ENCODE results near the gene RTF1. TPM values are rescaled to one million over a fixed set of nuclear protein-coding genes. Genes with fewer than 3 reads are reported as not detected.
"Not testable (repeated sequence)": the region's sequence is repeated elsewhere in the genome, so short reads cannot be mapped to it uniquely, and the experiment has no call there.

Gene RTF1
- total RNA-seq, 1 donor from 2014 or later = 25.4 TPM

DNA sequence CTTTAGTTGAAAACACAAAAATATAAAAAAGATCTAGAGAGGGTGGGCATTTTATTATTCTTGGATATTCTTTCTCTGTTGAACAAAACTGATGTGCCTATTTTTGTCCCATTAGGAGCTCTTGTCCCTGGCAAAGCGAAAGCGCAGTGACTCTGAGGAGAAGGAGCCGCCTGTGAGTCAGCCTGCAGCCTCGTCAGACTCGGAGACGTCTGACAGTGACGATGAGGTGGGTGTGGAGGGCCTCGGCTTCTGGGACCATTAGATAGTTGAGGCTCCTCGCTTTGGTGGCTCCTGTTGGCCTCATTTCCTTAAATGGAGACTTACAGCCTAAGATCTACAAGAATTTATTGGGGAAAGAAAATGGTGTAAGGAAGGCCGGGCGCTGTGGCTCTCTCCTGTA is 21.3 kb downstream of the RTF1 start:
- DNase-seq = no peak

DNA sequence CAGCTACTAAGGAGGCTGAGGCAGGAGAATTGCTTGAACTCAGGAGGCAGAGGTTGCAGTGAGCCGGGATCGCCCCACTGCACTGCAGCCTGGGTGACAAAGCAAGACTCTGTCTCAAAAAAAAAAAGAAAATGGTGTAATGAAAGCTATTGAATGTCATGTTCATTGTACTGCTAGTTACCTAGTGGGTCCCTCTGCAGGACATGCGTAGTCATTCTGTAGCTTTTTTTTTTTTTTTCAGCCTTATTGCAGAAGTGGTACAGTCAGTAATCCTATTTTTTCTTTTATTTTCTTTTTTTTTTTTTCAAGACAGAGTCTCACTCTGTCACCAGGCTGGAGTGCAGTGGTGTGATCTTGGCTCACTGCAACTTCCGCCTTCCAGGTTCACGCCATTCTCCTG is 21.9 kb downstream of the RTF1 start:
- DNase-seq = not testable (repeated sequence)

DNA sequence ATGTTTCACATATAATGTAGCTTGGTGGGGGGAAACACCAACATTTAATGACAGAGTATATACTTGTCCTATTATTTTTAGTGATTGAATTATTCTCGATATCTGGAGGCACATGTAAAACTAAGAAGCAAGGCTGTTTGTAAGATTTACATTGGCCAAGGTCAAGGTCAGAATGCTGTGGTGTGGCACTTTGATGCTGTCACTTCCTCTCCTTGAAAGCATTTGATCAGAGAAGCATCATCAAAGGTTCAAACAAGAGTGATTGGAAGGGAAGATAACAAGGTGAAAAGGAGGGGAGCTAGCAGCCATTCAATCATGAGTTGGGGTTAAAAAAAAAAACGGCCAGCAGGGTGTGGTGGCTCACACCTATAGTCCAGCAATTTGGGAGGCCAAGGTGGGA is 26.4 kb downstream of the RTF1 start:
- DNase-seq = no peak

DNA sequence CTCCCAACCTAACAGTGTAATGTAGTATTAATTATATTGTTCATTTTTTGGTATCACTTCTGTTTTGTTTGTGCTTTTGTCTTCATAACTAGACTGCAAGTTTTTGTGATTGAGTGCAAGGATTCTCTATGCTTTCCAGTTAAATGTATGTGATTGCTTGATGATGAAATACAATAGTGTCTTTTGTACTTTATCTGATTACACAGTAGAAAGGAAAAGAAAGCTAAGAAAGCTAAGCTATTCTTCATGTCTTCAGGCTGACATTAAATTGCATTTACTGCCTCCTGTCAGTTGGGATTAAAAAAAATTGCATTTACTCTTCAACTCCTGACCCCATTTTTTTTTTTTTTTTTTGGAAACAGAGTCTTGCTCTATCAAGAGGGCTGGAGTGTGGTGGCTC is 28.5 kb downstream of the RTF1 start:
- no peak for DNase-seq

DNA sequence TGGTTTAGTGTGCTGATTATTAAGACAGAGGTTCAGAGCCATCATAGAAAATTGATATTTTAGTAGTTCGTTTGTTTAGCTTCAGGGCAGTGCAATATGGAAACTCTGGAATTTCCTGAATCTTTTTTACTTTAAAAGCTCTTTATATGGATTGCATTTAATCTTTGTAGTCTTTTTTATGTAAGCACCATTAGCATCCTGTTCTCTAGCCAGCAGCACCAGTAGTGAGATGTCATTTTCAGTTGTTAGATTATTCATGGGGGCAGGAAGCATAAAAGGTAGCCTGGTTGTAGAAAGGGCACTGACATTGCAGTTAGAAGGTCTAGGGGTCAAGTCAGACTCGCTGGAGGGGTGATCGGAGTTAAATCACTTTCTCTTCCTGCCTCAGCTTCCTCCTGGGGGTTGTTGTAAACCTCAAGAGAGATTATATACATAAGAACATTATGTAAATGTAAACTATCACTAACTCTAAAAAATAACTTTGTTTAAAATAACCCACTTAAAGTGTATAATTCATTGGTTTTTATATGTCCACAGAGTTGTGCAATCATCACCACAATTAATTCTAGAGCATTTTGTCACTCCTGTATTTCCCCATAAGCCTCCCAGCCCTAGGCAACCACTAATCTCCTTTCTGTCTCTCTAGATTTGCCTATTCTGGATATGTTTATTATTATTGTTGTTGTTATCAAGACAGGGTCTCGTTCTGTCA is 45.3 kb downstream of the RTF1 start:
- no peak for DNase-seq

DNA sequence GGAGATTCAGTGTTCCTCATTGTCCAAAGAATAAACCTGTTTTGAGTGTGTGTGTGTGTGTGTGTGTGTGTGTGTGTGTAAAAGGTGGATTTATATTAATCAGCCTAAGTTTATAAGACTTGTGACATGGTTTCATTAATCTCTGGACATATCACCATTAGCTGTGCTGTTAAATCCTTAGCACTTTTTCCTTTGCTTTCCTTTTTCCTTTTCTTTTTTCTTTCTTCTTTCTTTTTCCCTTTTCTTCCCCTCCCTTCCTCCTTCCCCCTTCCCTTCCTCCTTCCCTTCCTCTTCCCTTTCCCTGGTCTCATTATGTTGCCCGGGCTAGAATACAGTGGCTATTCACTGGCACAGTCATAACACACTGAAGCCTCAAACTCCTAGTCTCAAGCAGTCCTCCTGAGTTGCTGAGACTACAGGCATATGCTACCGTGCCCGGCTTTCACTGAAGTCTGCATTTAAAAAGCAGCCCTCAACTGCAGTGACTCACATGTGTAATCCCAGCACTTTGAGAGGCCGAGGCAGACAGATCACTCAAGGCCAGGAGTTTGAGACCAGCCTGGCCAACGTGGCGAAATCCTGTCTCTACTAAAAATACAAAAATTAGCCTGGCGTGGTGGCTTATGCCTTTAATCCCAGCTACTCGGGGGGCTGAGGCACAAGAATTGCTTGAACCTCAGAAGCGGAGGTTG is 48.1 kb downstream of the RTF1 start:
- DNase-seq = no peak

DNA sequence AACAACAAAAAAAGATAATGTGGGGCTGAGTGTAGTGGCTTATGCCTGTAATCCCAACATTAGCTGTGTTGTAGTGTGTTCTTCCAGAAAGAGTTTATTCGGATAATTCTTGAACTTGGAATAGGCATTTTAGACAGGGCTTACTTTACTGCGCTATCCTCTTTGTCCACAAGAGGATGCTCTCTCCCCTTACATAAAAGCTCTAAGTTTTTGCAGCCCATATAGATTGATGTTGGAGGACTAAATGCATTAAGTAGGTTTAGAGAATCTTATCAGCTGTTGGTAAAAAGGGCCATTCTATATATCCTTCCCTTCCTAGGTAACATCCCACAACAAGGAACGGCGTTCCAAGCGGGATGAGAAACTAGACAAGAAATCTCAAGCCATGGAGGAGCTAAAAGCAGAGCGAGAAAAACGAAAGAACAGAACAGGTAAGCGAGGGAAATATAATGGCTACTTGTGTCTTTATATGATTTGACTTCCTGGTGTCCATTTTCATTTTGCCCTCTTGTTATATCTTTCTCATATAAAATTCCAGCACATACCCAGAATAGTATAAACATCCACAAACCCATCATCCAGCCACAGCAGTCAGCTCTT is 49.0 kb downstream of the RTF1 start:
- DNase-seq = peak; percentile 84

DNA sequence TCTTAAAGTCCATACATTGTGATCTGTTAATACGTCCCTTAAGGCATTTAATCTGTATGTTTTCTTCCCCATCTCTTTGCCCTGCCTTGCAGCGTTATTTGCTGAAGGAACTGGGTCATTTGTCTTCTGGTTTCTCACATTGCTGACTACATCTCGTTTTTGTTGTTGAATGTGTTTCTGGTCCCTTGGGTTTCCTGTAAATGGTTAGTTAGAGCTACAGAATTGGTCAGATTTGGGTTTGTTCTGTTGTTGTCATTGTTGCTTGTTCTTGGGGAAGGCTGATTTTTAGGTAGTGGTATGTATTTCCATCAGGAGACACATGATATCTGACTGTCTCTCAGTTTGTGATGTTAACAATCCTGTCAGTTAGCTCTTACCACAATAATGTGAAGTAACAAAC is 49.8 kb downstream of the RTF1 start:
- DNase-seq = no peak

DNA sequence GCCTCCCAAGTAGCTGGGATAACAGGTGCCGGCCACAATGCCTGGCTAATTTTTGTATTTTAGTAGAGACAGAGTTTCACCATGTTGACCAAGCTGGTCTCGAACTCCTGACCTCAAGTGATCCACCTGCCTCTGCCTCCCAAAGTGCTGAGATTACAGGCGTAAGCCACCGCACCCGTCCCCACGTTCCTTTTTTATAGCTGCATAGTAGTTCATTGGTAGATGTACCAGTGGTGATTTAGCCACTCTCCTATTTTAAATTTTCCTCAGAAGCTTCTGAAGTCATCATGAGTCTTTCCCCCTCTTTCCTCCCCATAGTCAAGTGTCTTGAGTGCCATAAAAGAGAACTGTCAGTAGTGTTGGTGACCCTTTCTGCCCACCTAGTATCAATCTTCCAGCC is 52.7 kb downstream of the RTF1 start:
- DNase-seq = not testable (repeated sequence)

DNA sequence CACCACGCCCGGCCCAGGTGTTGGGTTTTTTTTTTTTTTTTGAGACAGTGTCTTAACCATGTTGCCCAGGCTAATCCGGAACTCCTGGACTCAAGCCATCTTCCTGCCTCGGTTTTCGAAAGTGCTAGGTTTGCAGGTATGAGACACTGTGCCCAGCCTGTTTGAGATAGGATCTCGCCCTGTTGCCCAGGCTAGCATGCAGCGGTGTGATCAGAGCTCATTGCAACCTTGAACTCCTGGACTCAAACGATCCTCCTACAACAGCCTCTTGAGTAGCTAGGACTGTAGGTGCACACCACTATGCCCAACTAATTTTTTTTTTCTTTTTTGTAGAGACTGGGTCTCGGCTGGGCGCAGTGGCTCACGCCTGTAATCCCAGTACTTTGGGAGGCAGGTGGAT is 56.5 kb downstream of the RTF1 start:
- no peak for DNase-seq

DNA sequence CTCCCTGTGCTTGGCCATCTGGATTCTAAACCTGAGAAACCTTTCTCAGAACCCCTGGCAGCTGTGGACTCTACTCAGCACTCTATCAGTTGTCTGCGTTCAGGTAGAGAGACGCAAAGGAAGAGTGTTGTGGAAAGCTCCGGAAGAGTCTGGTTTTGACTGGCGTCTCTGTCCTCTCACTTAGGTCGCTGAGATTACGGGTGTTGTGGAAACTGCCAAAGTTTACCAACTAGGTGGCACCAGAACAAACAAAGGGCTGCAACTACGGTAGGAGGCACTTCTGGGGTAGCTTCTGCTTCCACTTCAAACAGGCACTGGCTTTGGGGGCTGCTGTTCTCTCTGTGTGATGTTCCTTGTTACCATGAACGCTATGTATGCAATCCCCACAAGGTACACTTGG is 57.5 kb downstream of the RTF1 start:
- DNase-seq = no peak

DNA sequence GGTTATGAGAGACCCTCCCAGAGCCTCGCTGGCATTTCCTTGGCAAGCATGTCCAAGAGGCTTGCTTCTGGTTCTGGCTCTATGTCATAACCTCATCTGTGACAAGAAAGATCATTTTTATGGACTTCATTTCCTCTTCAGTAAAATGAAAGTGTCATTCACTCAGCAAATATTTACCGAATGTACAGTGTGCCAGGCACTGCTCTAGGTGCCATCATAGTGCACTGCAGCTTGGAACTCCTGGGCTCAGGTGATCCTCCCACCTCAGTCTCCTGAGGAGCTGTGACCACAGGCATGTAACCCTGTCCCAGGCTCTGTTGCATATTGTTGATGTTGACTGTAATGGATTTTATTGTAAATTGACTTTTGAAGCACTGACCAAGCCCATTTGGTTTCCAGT is 58.0 kb downstream of the RTF1 start:
- DNase-seq = no peak

DNA sequence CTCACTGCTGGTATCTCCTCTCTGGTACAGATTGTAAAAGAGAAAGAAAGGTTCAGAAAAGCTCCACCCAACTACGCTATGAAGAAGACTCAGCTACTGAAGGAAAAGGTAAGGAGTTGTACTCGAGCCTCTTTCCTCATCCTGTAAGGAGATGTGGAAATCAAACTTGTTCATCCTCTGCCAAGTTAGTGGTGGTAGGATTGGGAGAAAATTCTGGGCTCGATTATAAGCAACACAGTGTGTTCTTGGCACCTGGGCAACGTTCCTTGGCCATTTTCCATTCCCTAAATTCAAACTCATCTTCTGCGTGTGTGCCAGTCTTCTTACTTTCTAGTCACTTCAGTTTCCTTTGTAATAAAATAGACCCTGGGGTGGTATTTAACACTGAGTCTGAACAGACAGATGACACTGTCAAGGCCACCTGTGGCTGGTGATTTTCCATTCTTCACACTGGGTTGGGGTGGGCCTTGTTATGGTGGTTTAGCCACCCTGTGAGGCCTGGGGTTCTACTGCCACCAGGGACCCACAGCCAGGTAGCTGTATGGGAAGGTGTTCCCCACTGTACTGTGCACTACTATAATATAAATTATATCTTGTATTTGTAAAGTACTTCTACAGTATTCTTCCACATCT is 59.6 kb downstream of the RTF1 start:
- no peak for DNase-seq

DNA sequence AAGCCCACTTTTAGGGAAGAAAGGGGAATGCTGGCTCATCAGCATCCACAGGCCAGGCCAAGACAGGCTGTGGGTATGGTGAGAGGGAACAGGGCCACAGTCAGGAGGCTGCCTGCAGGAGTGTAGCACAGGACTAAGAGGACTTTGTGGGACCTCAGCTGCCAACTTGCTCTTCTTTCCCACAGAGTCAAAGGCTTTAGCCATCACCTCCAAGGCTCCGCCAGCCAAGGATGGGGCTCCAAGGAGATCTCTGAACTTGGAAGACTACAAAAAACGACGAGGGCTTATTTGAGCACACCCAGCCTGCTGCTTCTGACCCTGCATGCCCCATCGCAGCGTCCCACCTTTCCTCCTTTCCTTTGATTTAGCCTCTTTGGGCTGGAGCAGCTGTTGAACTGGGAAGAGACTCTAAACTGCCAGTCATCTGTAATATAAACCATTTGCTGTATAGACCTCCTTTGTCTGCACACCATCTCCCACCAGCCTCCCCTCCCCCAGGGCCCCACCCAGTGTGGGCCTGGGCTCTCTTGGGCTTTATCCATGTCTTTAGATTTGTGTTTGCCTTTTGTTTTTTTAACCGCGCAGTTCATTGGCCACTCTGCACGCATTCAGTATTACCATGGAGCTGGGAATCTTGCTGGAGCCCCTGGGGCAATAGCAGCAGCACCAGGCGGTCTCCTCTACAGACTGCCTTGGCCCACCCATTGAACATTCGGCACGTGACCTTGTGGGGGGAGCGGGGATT is 63.7 kb downstream of the RTF1 start:
- no peak for DNase-seq

DNA sequence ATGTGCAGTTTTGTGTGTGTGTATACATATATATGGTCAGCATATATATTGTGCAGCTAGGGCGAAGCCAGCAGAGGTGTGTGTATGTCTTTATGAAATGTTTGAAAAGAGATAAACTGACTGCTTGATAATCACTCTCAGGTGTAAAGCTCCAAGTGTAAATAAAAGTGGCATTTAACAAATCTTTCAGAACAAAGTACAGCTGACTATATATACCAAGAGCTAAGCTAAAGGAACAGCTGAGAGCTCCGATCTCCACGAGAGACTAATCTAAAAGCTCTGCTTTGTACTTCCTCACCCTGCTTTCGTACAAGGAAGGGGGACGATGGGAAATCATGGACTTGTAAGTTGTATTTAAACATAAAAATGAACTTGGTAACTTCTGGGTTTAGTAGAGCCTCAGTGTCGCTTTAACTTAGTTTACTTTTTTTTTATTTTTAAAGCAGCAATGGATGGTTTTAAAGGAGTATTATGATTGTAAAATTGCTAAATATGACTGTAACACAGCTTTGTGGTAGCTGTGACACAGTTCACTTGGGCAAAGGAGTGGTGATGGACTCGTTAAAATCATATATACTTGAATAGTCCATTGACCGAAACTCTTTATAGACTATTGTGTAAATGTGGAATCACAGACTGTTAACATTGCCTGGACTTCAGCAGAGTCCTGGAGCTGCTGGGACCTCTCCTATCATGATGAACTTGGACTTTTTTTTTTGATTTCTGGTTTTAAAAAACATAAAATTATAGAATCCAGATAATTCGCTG is 65.4 kb downstream of the RTF1 start:
- DNase-seq = no peak

DNA sequence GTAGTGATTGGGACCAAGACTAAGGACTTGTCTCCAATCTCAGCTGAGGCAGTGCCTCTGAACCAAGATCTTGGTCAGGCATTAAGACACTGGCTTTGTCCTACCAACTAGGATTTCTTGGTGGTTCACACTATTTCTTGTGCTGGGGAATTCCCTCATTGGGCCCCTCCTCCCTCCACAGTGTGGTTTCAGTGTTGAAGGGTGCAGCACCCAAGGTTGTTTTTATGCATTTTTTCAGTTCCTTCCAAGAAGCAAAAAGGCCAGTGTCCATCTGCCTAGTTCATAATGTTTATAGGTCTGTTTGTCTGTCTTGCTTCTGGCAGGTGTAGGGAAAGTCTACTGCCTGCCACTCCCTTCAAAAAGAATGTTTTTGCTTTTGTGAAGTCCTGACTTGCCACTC is 66.2 kb downstream of the RTF1 start:
- no peak for DNase-seq

DNA sequence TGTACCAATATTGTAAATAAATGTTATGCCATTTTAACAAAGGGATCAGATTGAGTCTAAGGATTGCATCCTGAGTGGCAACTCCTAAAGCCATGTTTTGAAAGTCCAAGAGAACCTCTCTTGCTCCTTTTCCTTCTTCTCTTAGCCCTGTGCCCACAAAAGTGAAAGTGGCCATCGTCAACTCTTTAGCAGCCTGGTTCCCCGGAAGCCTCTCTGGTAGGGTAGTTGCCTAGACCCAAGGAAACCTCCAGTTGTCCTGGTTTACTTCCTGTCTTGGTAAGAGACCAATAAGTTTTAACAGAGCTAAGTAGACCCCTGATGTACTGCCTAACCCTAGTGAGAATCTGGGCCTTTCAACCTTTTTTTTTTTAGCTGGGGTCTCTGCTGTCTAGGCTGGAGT is 66.6 kb downstream of the RTF1 start:
- DNase-seq = no peak

DNA sequence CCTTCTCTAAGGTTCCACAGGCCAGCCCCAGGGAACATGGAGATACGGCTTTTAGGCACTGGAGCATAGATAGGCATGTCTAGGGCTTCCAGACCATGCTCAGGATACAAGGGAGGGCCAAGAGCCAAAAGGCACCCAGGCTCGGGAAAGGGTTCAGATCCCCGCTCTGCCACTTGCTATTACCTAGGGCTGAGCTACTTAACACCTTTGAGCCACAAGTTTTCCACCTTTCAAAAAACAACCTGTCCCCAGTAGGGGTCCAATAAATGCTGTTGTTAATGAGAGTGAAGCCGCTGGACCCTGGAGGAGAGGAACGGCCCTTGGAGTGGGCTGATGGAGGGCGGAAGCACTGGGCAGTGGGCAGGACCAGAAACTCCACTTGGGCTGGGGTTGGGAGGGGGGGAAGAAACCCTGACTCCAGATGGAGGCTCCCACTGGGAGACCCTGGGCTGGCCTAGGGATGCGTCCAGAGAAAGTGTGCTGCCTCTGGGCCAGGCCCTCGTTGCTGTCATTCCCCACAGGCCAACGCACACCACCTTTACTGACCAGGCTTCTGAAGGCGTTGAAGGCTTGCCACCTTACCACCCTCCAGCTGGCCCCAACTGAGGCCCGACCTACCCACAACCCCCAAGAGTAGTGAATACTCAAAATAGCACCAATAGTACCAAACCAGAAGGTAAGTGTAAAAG is 68.2 kb downstream of the RTF1 start:
- no peak for DNase-seq

DNA sequence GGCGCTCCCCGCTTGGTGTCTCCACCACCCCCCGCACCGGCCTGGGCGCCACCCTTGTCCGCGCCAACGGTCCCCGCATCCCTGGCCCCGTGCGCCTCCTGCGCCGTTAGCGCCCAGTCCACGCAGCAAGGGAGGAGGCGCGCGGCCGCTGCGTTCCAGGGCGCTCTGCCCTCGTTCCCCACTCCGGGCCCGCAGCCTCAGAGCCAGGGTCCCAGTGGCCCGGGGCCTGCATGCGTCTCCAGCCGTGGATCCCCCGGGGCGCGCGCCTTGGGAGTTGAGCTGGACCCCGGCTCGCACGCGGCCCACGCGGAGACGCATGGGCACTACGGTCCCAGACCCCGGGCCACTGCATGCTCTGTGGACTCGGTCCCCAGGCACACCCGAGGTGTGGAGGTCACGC is 69.4 kb downstream of the RTF1 start:
- DNase-seq = no peak

DNA sequence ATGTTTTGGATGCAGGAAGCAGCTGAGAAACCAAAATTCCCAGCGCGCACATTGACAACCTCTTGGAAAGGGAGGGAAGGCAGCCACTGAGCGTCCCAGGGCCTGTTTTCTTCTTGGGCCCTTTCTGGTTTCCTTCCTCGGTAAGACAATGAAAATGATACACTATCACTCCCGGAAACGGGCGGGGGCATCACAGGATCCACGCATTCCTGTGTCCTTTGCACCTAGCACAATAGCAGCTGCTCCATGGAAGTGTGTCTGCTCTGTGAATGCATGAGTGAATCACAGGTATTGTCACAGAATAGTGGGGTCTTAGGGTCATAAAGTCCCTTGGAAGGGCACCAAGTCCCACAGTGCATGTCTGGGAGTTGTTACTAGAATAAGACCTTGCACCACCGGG is 70.5 kb downstream of the RTF1 start:
- DNase-seq = peak; percentile 46

DNA sequence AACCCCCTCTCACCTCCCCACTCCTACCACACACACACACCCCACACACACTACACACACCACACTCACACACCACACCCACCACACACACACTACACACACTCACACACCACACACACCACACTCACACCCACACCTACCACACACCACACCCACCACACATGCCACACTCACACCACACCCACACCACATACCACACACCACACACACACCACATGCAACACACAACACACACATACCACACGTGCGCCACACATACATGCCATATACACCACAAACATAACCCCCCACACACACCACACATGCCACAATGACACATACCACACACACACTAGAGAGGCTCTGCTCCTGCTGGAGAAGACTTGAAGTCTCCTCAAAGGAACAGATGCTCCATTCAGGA is 70.9 kb downstream of the RTF1 start:
- peak; percentile 9 for DNase-seq

DNA sequence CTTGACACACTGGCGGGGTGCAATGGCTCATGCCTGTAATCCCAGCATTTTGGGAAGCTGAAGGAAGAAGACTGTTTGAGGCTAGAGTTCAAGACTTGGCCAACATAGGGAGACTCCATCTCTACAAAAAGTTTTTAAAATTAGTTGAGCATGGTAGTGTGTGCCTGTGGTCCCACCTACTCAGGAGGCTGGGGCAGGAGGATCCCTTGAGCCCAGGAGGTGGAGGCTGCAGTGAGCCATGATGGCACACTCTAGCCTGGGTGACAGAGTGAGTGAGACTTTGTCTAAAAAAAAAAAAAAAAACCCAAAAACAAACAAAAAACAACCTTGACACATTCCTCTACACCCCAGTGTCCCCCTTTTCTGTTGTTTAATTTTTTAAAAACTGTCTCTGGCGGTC is 72.7 kb downstream of the RTF1 start:
- no peak for DNase-seq

Measured in dermis blood vessel endothelial cell (primary cell).